K562 (cell line): ENCODE data around the gene COL5A1. TPM values are rescaled to one million over a fixed set of nuclear protein-coding genes. Genes with fewer than 3 reads are reported as not detected.

Experiments used
- ATAC-seq: fragments of 200-7000 bp; cut with Tn5 transposase; 3 replicates; pipeline ENCODE4 v1.9.1; 2020; ENCODE audit warnings: moderate library complexity
- BruUV-seq: library from RNA; stranded (reverse); fragments of 400-500 nt; replicated peaks from 2 replicates; lab custom pipeline; 2021; lab: Mats Ljungman, UMichigan
- CTCF ChIA-PET: fragments of 300-600 bp; formaldehyde crosslinking; extraction: SDS; loops from one replicate; lab custom pipeline; 2021; ENCODE audit warnings: low intra/inter-chr PET ratio; lab: Yijun Ruan, JAX
- POLR2A ChIA-PET: fragments of 300-600, 350-650 bp; sonication (Branson Sonifier 250); formaldehyde crosslinking; extraction: SDS; loops from one replicate; lab custom pipeline; 2021; ENCODE audit warnings: antibody characterized with exemption, inconsistent platforms; lab: Yijun Ruan, JAX
- DNase-seq, 4 experiments: peaks; one replicate each; pipeline versions ENCODE4 v3.0.0 to v3.0.0-alpha.2; 2011 to 2018; ENCODE audit warnings: low spot score in 3 of 4, mixed read lengths in 3 of 4; ENCODE audit errors: extremely low read depth in 1 of 4
- FAIRE-seq: peaks from 2 replicates; lab custom pipeline; 2011; peaks lifted over from hg19 to GRCh38; lab: Jason Lieb, UNC
- H2AFZ ChIP-seq: 2 replicates; pipeline ENCODE4 v1.6.0; 2011; ENCODE audit warnings: low read depth, low read length, control low read depth, inconsistent platforms
- H3K27ac ChIP-seq: fragments of 200-600 bp; 3 replicates; pipeline ENCODE4 v1.8.0; 2011; ENCODE audit warnings: low read depth, mild to moderate bottlenecking, control low read depth, inconsistent platforms, low read length, moderate library complexity, mixed read lengths; ENCODE audit errors: extremely low read depth
- H3K27me3 ChIP-seq, 2 experiments: fragments of 300-600 bp in 1 of 2; 2 replicates in 1 of 2; 3 replicates in 1 of 2; pipeline versions ENCODE4 v1.6.0 to v1.8.0; 2011; ENCODE audit warnings: inconsistent platforms in 2 of 2, low read length in 2 of 2, mild to moderate bottlenecking in 1 of 2, mixed read lengths in 1 of 2, moderate library complexity in 1 of 2; ENCODE audit not compliant: control insufficient read depth in 2 of 2, insufficient read depth in 2 of 2
- H3K36me3 ChIP-seq: fragments of 300-600 bp; 3 replicates; pipeline ENCODE4 v1.8.0; 2011; ENCODE audit warnings: mild to moderate bottlenecking, low read length, inconsistent platforms; ENCODE audit not compliant: control insufficient read depth, insufficient read depth
- H3K4me1 ChIP-seq, 2 experiments: fragments of 200-600 bp in 1 of 2; replicated peaks in 1 of 2; 2 replicates in 1 of 2; 3 replicates in 1 of 2; pipeline versions ENCODE4 v1.5.1 to v1.8.0; 2011; ENCODE audit warnings: inconsistent platforms in 2 of 2, low read length in 2 of 2, mild to moderate bottlenecking in 1 of 2, mixed read lengths in 1 of 2, moderate library complexity in 1 of 2; ENCODE audit not compliant: control insufficient read depth in 2 of 2, insufficient read depth in 2 of 2
- H3K4me2 ChIP-seq: 2 replicates; pipeline ENCODE4 v1.6.1; 2011; ENCODE audit warnings: low read length, control low read depth, inconsistent platforms, mixed read lengths; ENCODE audit not compliant: insufficient read depth
- H3K4me3 ChIP-seq: fragments of 200-600 bp; sonication (generic), shearing (Covaris generic); 2 replicates; pipeline ENCODE4 v1.5.1; 2016; ENCODE audit warnings: control low read depth, inconsistent platforms
- H3K79me2 ChIP-seq: fragments of 200-600 bp; 3 replicates; pipeline ENCODE4 v1.8.0; 2011; ENCODE audit warnings: low read length, inconsistent platforms; ENCODE audit not compliant: control insufficient read depth, insufficient read depth
- H3K9ac ChIP-seq, 2 experiments: 2 replicates each; pipeline versions ENCODE4 v1.6.0 to v1.6.1; 2011; ENCODE audit warnings: low read depth in 2 of 2, low read length in 2 of 2, control low read depth in 1 of 2, inconsistent platforms in 1 of 2, mild to moderate bottlenecking in 1 of 2, mixed read lengths in 1 of 2; ENCODE audit not compliant: insufficient read depth in 1 of 2
- H3K9me1 ChIP-seq: one replicate; pipeline ENCODE4 v1.6.0; 2011; ENCODE audit warnings: inconsistent platforms, mild to moderate bottlenecking, low read length, moderate library complexity; ENCODE audit not compliant: control insufficient read depth, insufficient read depth
- H3K9me3 ChIP-seq: replicated peaks from 2 replicates; pipeline ENCODE4 v1.5.1; 2011; ENCODE audit warnings: low read depth, low read length, inconsistent platforms; ENCODE audit not compliant: control insufficient read depth, insufficient read depth
- H4K20me1 ChIP-seq: replicated peaks from 2 replicates; pipeline ENCODE4 v1.6.1; 2011; ENCODE audit warnings: low read length, inconsistent platforms, mixed read lengths; ENCODE audit not compliant: control insufficient read depth, insufficient read depth
- CBX2 ChIP-seq: fragments of 200-600 bp; sonication (generic); IDR thresholded peaks from one replicate; pipeline ENCODE4 v1.6.1; 2012; ENCODE audit warnings: mild to moderate bottlenecking, low read length, inconsistent platforms; ENCODE audit not compliant: insufficient read depth, poor library complexity, severe bottlenecking
- GABPB2 ChIP-seq: fragments of 250-450 bp; sonication (Bioruptor Pico); conservative IDR thresholded peaks from 2 replicates; pipeline ENCODE4 v1.5.1; 2021; ENCODE audit warnings: mild to moderate bottlenecking
- HMGXB4 ChIP-seq: sonication (generic); formaldehyde crosslinking; IDR thresholded peaks from 2 replicates; pipeline ENCODE4 v1.8.1; 2023; ENCODE audit warnings: mild to moderate bottlenecking, missing genetic modification reagents
- JUND ChIP-seq, 2 experiments: IDR thresholded peaks; 2 replicates in 1 of 2; 3 replicates in 1 of 2; pipeline ENCODE4 v1.6.1; 2011; ENCODE audit warnings: borderline replicate concordance in 2 of 2, low read depth in 2 of 2, low read length in 2 of 2, improper control_type of control experiment in 1 of 2, missing biosample characterization in 1 of 2, missing genetic modification characterization in 1 of 2, missing genetic modification reagents in 1 of 2
- MXI1 ChIP-seq: IDR thresholded peaks from 2 replicates; pipeline ENCODE4 v1.6.1; 2011; ENCODE audit warnings: low read depth, mild to moderate bottlenecking, improper control_type of control experiment, low read length
- POLR2G ChIP-seq: fragments of 200-400 bp; formaldehyde crosslinking; IDR thresholded peaks from 2 replicates; pipeline ENCODE4 v1.6.1; 2017; ENCODE audit warnings: low read depth, mild to moderate bottlenecking, antibody characterized with exemption, low read length, moderate library complexity
- ZBTB49 ChIP-seq: sonication (generic); formaldehyde crosslinking; IDR thresholded peaks from 2 replicates; pipeline ENCODE4 v1.8.0; 2022; ENCODE audit warnings: missing genetic modification reagents, mild to moderate bottlenecking, borderline replicate concordance
- ZNF318 ChIP-seq, 2 experiments: fragments of 450-650 bp; IDR thresholded peaks; 2 replicates each; pipeline ENCODE4 v1.6.1; 2016; ENCODE audit warnings: mild to moderate bottlenecking in 2 of 2, borderline replicate concordance in 1 of 2, low read depth in 1 of 2, moderate library complexity in 1 of 2
- WGBS: fragments of 100-300 bp; shearing (Covaris generic); methylation state at CpG from one replicate; pipeline ENCODE4 v1.1.6; 2016; ENCODE audit warnings: low coverage, mixed read lengths; ENCODE audit not compliant: insufficient coverage; ENCODE audit errors: missing lambda C conversion rate; 5-methylcytosine and 5-hydroxymethylcytosine counted together
- in situ Hi-C: fragments of 300-500 bp; cut with MboI; formaldehyde crosslinking; loops from 4 replicates; pipeline ENCODE4 v1.15.0; 2018; ENCODE audit warnings: inconsistent platforms, mixed read lengths
- intact Hi-C: fragments of 100-400 bp; cut with micrococcal nuclease; formaldehyde crosslinking; loops from 2 replicates; pipeline ENCODE4 v1.14.2; 2022
- polyA plus RNA-seq, 8 experiments: library from polyadenylated mRNA; depleted of rRNA in 4 of 8; stranded (reverse) in 5 of 8; unstranded in 3 of 8; fragments of >200 nt; fragmentation: Nextera tagmentation in 2 of 8; fragmentation: Illumina TruSeq in 1 of 8; extraction: Ambion mirVana in 2 of 8; extraction: Trizol in 1 of 8; gene quantifications; 2 replicates each; pipeline versions ENCODE4 v1.2.1 to v1.2.3, GENCODE V29; 2011 to 2014; ENCODE audit warnings: inconsistent platforms in 1 of 8, missing spikeins in 1 of 8
- total RNA-seq, 7 experiments: library from RNA; depleted of rRNA in 6 of 7; stranded (reverse); fragments of >200 nt in 6 of 7; fragmentation: Illumina TruSeq in 2 of 7; extraction: Trizol in 2 of 7; gene quantifications; 2 replicates each; pipeline versions ENCODE4 v1.2.1 to v1.2.3, GENCODE V29; 2011 to 2021; ENCODE audit warnings: low replicate concordance in 1 of 7

The COL5A1 gene
- total and polyA plus RNA-seq, 9 of the 15 experiments (the other 6 are each of a cell fraction or from before 2014, with no cell fraction given), result under 0.01 to 0.13 (median 0.04) TPM; not detected in 6

GRCh38 chr9:134772331-134772730, 130.7 kb downstream of the COL5A1 start:
- WGBS, result 0% methylated on average over 11 of the region's 12 CpGs
- DNase-seq, result no peak
- in situ Hi-C loops (no loop called here), intact Hi-C loops (no loop called here)
- no peak for ATAC-seq
- Histone ChIP-seq H3K36me3 (no peaks in the 10 kb centered on the region), H3K79me2 (no peaks in the 10 kb centered on the region), H4K20me1 (peaks cover 18% of the 10 kb centered on the region; the same call in 1 of the 2 replicates), H3K27ac (no peak overlapping the region), H3K9me1 (no peaks in the 10 kb centered on the region), H3K9ac (no peak overlapping the region), H3K27me3 (peaks cover 15 to 83% of the 10 kb centered on the region in 2 experiments), H3K9me3 (no peaks in the 10 kb centered on the region), H3K4me1 (peaks cover 0 to 5% of the 10 kb centered on the region in 2 experiments; a peak in 1 of 5 replicates), H2AFZ (no peak overlapping the region), H3K4me2 (no peak overlapping the region), H3K4me3 (no peak overlapping the region)
- FAIRE-seq, result no peak
- ChIA-PET CTCF (no interaction called here), POLR2A (interaction anchor here (1.2 kb wide), 1 partner anchor 10 kb away, joined by 4 read pairs; no protein-coding TSS in a partner anchor)
- BruUV-seq, result no TSS peak
- TF ChIP-seq JUND (IDR thresholded peaks at IDR 0.05; ENCODE audit: borderline replicate concordance, low read depth, low read length) (no peak), JUND (tag; IDR thresholded peaks at IDR 0.05; ENCODE audit: borderline replicate concordance, low read depth, low read length) (no peak), ZBTB49 (CRISPR knock-in tag) (no peak), GABPB2 (no peak), CBX2 (no peak), MXI1 (no peak), ZNF318 (IDR thresholded peaks at IDR 0.05; ENCODE audit: borderline replicate concordance in 1 of 2, low read depth in 1 of 2) (no peak), HMGXB4 (CRISPR knock-in tag) (no peak), POLR2G (no peak)
